ENCODE data around the gene BTBD6.

The BTBD6 gene

DNA sequence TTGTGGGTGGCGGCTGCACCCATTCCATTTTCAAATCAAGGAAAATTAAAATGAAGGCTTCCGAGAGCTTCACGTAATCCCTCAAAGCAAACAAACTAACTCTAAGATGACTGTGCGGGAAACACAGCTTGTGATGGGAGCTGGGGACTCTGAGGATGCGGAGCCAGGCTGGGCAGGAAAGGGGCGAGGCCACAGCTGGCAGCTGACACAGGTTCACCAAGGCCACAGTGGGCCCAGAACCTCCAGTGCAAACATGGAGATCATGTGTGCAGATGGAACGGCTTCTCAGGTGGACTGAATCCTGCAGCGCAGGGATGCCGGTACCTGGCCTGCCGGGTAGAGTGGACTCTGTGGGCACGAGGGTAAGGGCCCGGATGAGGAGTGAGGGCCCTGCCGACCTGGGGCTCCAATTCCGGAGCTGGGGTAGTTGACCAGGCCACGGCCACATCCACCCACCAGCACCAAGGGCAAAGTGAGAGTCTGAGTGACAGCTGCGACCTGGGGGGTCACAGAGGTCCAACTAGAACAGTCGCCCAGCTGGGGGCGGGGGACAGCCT lies 19.2 kb upstream of the BTBD6 start:
- no peak for DNase-seq (ENCODE audit: low spot score)

- no peak for DNase-seq (ENCODE audit: low spot score)
Observed at GRCh38 chr14:105240811-105241576, 7.3 kb upstream of the BTBD6 start.

DNA sequence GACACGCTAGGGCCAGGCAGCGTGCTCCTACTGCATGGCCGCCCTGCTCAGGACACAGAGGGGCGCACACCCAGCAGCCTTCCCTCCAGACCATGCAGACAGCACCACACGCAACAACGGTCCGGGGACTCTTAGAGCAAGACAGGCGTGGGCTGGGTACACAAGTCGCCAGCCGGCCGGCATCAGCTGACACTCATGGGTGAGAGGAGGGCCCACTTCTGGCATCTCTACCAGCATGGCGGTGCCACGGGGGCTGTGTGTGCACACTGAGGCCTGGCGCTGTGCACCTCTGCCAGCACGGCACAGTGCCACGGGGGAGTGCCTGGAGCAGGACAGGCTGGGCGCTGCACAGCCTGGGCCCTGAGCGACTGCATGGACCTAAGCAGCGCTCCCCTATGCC lies 6.7 kb upstream of the BTBD6 start:
- no peak for DNase-seq (ENCODE audit: low spot score)

GRCh38 chr14:105244334-105244733 lies 4.0 kb upstream of the BTBD6 start:
- no peak for DNase-seq (ENCODE audit: low spot score)

DNA sequence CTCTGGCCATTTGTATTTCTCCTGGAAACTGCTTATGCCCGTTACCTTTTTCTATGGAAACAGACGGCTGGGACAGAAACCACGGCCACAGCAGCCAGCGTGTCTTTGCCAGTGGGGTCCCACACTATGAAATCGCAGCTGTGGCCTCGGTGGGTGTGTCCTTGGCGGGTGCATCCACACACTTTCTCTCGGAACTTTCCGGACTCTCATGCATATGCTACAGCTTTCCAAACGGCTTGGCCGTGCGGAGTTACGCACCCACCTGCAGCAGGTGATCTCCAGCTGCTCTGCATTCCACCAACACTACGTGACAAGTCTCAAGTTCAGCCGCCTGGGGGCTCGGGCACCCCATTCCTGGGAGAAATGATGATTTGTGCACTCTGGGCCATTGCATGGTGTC lies 1.3 kb upstream of the BTBD6 start:
- DNase-seq (ENCODE audit: low spot score) = no peak

DNA sequence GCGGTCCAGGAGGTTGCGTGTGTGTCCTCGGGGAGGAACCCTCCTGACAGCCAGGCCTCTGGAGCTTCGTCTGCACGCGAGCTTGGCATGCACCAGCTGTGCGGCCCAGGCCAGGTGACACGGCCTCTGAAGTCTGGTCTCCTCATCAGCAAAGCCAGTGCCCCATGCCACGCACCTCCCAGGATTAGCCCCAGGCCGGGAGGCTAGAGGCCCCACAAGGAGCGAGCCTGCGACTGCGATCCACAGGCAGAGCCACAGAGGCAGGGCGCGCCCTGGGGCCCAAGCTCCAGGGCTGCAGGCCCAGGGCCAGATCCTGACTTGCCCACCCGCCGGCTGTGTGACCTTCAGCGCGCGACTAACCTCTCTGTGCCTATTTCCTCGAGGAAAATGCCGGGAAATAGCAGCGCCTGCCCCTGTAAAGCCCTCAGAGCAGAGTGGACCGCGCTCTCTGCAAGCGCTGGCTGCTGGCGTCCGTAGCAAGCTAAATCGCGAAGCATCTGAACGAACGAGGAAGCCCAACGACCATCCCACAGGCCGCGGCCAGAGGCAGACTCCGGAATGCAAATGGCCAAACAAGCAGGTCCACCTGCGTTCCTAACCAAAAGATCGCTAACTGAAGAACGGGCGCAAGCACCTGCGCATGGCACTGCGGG lies 492 bp upstream of the BTBD6 start:
- DNase-seq (ENCODE audit: low spot score) = no peak

- DNase-seq (ENCODE audit: low spot score) = no peak
Observed at GRCh38 chr14:105249182-105250007, 1.1 kb downstream of the BTBD6 start.

GRCh38 chr14:105250008-105250366 lies 1.7 kb downstream of the BTBD6 start:
- no peak for DNase-seq (ENCODE audit: low spot score)

- DNase-seq (ENCODE audit: low spot score) = no peak
Observed at GRCh38 chr14:105250986-105251385, 2.7 kb downstream of the BTBD6 start.

DNA sequence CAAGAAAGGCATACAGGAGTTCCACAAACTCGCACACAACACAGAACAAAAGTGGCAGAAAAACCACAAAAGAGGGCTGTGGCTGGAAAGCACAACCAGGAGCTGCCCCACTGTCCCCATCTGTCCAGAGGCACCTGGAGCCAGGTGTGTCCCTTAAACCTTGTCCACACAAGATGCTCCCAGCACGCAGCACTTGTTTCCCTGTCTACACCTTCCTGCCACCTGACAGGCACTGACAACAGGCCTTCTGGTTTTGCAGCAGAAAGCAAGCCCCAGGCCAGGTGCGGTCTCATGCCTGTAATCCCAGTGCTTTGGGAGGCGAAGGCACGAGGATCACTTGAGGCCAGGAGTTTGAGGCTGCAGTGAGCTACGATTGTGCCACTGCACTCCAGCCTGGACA lies 3.6 kb downstream of the BTBD6 start:
- no peak for DNase-seq (ENCODE audit: low spot score)

DNA sequence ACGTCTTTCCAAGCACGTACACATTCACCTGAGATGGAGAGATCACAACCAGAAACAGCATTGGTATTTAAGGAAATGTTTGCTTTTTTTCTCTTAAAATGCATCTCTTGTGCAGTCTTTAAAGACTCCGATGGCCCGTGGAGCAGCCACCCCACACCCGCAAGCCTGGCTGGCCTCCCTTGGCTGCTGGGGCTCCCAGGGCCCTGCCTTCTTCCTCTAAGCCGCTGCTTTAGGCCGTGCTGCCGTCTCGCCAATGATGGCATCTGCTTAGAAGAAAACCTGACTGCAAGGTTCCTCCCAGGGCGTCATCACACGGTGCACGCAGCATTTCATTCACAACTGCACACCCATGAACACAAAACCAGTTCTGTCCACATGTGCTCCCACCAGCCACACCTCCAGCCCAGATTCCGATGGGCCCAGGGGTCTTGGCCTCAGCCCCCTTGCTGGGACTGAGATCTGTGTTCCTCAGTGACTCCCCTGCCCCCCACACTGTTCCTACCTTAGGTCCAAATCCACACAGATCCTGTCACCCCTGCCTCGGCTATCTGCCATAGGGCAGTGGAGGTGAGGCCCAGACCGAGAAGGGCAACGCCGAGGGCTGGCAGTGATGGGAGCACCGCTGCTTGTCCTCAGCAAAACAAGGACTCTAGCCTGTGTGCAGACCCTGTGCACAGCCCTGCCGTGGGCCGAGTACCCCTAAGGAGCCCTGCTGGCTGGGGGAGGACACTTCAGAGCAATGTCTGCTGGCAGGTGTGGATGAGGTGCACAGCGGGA lies 4.4 kb downstream of the BTBD6 start:
- DNase-seq (ENCODE audit: low spot score) = no peak

DNA sequence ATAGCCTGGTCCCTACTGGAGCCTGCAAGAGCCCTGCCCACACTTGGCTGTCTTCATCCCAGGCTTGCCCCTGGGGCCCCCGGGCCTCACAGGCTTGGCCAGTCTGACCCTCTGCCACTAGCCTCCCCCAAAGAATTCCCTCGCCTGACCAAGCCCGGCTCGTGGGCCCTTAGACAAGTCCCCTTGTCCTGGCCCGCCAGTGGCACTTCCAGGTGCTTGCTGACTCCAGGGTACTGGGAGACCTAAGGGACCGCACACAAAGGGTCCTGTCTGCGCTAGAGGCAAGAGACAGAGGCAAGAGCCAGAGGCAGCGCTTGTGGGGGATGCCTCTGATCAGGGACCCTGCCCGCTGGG lies 5.0 kb downstream of the BTBD6 start:
- DNase-seq (ENCODE audit: low spot score) = no peak

- no peak for DNase-seq (ENCODE audit: low spot score)
Observed at GRCh38 chr14:105255021-105255507, 6.7 kb downstream of the BTBD6 start.

- no peak for DNase-seq (ENCODE audit: low spot score)
Observed at GRCh38 chr14:105256292-105256960, 8.1 kb downstream of the BTBD6 start.

DNA sequence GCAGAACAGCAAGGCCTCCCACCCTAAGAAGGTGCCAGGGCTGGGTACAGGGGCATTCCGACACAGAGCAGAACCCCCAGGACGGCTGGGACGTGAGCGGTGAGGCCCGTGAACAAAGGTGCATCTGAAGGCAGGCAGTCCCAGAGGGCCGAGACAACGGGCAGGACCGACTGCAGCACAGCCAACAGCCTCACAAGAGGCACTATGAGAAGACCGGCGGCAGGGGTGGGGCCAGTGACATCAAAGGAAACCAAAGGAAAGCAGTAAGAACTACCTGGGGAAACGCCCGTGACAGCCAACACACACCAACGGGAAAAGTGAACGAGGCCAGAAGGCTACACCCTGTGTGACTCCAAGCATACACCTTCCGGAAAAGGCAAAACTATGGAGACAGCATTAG lies 9.1 kb downstream of the BTBD6 start:
- DNase-seq (ENCODE audit: low spot score) = no peak

GRCh38 chr14:105258846-105259245 lies 10.5 kb downstream of the BTBD6 start:
- DNase-seq (ENCODE audit: low spot score) = no peak

DNA sequence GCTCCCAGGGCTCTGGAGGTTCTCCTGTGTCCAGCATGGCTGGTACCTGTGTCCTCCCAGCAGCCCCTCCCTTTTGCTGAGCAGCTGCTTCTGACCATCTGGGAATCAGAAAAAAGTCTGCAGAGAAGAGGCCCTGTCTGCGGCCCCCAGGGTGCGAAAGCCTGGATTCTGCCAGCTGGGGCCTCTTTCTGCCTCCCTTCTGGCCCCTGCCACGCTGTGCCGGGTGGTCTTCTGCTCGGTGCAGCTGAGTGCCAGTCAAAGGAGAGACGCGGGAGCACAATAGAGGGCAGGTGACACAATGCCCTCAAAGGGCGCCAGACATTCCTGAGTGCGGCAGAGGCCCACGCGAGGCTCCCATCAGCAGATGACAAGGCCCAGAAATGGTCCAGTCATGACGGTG lies 12.6 kb downstream of the BTBD6 start:
- DNase-seq (ENCODE audit: low spot score) = no peak

DNA sequence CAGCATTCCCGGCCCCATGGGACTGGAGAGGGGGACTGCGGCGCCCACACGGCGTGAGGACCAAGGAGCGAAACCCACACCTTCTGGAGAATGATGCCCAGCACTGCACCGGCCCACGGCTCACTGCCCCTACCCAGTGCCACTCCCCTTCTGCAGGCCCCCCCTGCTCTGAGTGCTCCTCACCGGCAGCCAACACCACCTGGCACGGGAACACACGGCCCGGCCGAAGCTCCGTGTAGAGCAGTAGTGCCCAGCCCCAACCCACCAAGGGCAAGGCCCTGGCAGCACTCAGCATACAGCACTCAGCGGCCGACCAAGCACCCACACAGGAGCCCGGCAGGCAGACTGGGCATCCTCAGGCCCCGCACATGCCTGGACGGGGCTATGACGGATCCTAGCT lies 13.4 kb downstream of the BTBD6 start:
- no peak for DNase-seq (ENCODE audit: low spot score)

- no peak for DNase-seq (ENCODE audit: low spot score)
Observed at GRCh38 chr14:105267820-105268548, 19.7 kb downstream of the BTBD6 start.

DNA sequence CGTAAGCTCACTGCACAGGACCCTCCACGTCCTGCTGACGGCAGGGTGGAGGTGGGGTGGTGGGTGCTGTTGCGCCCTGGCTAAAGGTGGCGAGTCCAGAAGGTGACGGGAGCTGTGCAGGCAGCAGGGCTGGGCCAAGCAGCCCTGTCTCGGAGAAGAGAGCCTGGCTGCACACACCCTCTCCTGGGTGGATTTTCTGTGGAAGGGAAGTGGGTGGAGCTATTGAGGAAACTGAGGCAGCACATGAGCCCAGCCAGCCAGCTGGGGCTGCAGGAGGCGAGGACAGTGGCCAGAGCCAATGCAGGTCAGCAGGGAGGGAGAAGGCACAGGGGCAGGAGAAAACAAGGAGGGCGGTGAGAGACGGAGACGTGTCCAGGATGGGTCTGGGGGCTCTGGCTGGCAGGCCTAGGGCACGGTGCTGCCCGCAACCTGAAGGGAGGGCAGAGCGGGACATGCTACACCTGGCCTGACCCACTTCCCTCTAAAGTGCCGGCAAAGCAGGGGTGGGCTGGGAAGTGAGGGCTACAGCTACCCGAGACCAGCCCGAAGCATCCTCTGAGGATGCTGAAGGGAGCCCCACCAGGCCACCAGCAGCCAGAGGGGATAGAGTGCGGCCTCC lies 20.5 kb downstream of the BTBD6 start:
- no peak for DNase-seq (ENCODE audit: low spot score)

Measured in D341Med (cell line).